Stomach (tissue), 9 donors: Measurements from ENCODE around the gene CALN1. TPM values are rescaled to one million over a fixed set of nuclear protein-coding genes. Genes with fewer than 3 reads are reported as not detected.

Experiments used
- DNase-seq, 2 donors: peaks; one replicate each; pipeline versions ENCODE4 v3.0.0 to v3.0.0-alpha.2; 2013 to 2019
- H3K27ac ChIP-seq, 5 donors: fragments of 200-600 bp in 4 of 5; sonication (generic) in 4 of 5; one replicate each; pipeline ENCODE4 v1.5.1; 2013 to 2019; ENCODE audit warnings: mild to moderate bottlenecking in 1 of 5, moderate library complexity in 1 of 5
- H3K27me3 ChIP-seq, 3 donors: fragments of 200-600 bp; sonication (generic); one replicate each; pipeline ENCODE4 v1.5.1; 2017 to 2019; ENCODE audit warnings: mixed run types in 1 of 3
- H3K36me3 ChIP-seq, 4 donors: fragments of 200-600 bp; sonication (generic); 1 replicate in 3 of 4; 2 replicates in 1 of 4; pipeline ENCODE4 v1.5.1; 2016 to 2019
- H3K4me1 ChIP-seq, 4 donors: fragments of 200-600 bp; sonication (generic); one replicate each; pipeline ENCODE4 v1.5.1; 2016 to 2019
- H3K4me3 ChIP-seq, 4 donors: fragments of 200-600 bp; sonication (generic) in 3 of 4; one replicate each; pipeline ENCODE4 v1.5.1; 2016 to 2019; ENCODE audit warnings: mild to moderate bottlenecking in 1 of 4
- H3K9me3 ChIP-seq, 4 donors: fragments of 200-600 bp; sonication (generic); one replicate each; pipeline ENCODE4 v1.5.1; 2016 to 2019
- CTCF ChIP-seq, 7 experiments: fragments of 450-650 bp in 4 of 7; fragments of 200-600 bp in 3 of 7; sonication (generic) in 3 of 7; IDR thresholded peaks; one replicate each; pipeline ENCODE4 v1.5.1; 2016 to 2019; ENCODE audit warnings: antibody characterized with exemption in 7 of 7, control low read depth in 2 of 7, mild to moderate bottlenecking in 1 of 7
- EP300 ChIP-seq: sonication (generic); formaldehyde crosslinking; IDR thresholded peaks from one replicate; pipeline ENCODE4 v1.6.1; 2017; ENCODE audit warnings: antibody characterized with exemption
- POLR2A ChIP-seq, 4 donors: fragments of 450-650 bp; IDR thresholded peaks; one replicate each; pipeline ENCODE4 v1.6.1; 2016; ENCODE audit warnings: antibody characterized with exemption in 4 of 4, control low read depth in 2 of 4, mild to moderate bottlenecking in 1 of 4, moderate library complexity in 1 of 4
- POLR2AphosphoS5 ChIP-seq, 3 donors: sonication (generic); formaldehyde crosslinking; IDR thresholded peaks; one replicate each; pipeline ENCODE4 v1.6.1; 2016; ENCODE audit warnings: antibody characterized with exemption in 3 of 3
- WGBS, 5 donors: extraction: QIAGEN DNeasy Blood & Tissue Kit in 3 of 5; methylation state at CpG; one replicate each; pipeline versions ENCODE4 v1.1.5 to v1.1.7; 2013 to 2018; 5-methylcytosine and 5-hydroxymethylcytosine counted together
- intact Hi-C: fragments of 100-400 bp; cut with DNase I; formaldehyde crosslinking; loops from one replicate; pipeline ENCODE4 v1.15.1; 2023; ENCODE audit warnings: low total_unique reads
- polyA plus RNA-seq, 3 donors: library from polyadenylated mRNA; stranded (reverse); fragments of 200-250 nt; gene quantifications; one replicate each; pipeline ENCODE4 v1.2.3, GENCODE V29; 2013
- total RNA-seq, 5 donors: library from RNA; depleted of rRNA; stranded (reverse); fragments of >200 nt; gene quantifications; one replicate each; pipeline versions ENCODE4 v1.1.0 to v1.2.3, GENCODE V29; 2014 to 2016
- donor health status: healthy with polysubstance abuse.
- donor health status: Bipolar disorder and iron deficiency.
- donor health status: healthy.

The CALN1 gene
- total and polyA plus RNA-seq, 8 donors: under 0.01 to 51.9 (median 0.37) TPM; not detected in 5

GRCh38 chr7:71900556-71900955 lies 511.6 kb downstream of the CALN1 start:
- no peak overlapping the region for H3K4me3 ChIP-seq
- peaks cover 0 to 3% (median 0%) of the 10 kb centered on the region in 4 donors for H3K9me3 ChIP-seq
- WGBS, 5 donors: 60 to 77% (median 68%) methylated on average over 3 of the region's 3 CpGs
- H3K27ac ChIP-seq: no peak overlapping the region
- no peak for TF ChIP-seq POLR2AphosphoS5 (IDR thresholded peaks at IDR 0.05)
- no peak for TF ChIP-seq CTCF (IDR thresholded peaks at IDR 0.05)
- no peak for TF ChIP-seq POLR2A (IDR thresholded peaks at IDR 0.05)
- no peak for TF ChIP-seq EP300
- H3K36me3 ChIP-seq: no peaks in the 10 kb centered on the region
- no peaks in the 10 kb centered on the region for H3K27me3 ChIP-seq
- no peaks in the 10 kb centered on the region for H3K4me1 ChIP-seq
- no peak for DNase-seq
- intact Hi-C loops: no loop called here

- WGBS, 5 donors: 58 to 67% (median 63%) methylated on average over 2 of the region's 2 CpGs
- Histone ChIP-seq H3K4me1 (no peaks in the 10 kb centered on the region), H3K27me3 (no peaks in the 10 kb centered on the region), H3K9me3 (peaks cover 0 to 6% (median 0%) of the 10 kb centered on the region in 4 donors), H3K4me3 (no peak overlapping the region), H3K36me3 (no peaks in the 10 kb centered on the region), H3K27ac (no peak overlapping the region)
- TF ChIP-seq CTCF (IDR thresholded peaks at IDR 0.05) (no peak), POLR2AphosphoS5 (IDR thresholded peaks at IDR 0.05) (no peak), POLR2A (IDR thresholded peaks at IDR 0.05) (no peak), EP300 (no peak)
- intact Hi-C loops: no loop called here
- DNase-seq: no peak
These were observed 515.6 kb downstream of the CALN1 start for GRCh38 chr7:71896535-71896934.

GRCh38 chr7:71886046-71886445 lies 526.1 kb downstream of the CALN1 start:
- peaks cover 0 to 48% (median 22%) of the 10 kb centered on the region in 4 donors for H3K9me3 ChIP-seq
- WGBS, 5 donors: 37 to 48% (median 41%) methylated on average over 7 of the region's 7 CpGs

GRCh38 chr7:71885487-71885886 lies 526.7 kb downstream of the CALN1 start:
- H3K9me3 ChIP-seq: peaks cover 0 to 52% (median 24%) of the 10 kb centered on the region in 4 donors
- no peaks in the 10 kb centered on the region for H3K27me3 ChIP-seq
- TF ChIP-seq POLR2AphosphoS5 (IDR thresholded peaks at IDR 0.05) (no peak), EP300 (no peak), CTCF (IDR thresholded peaks at IDR 0.05) (no peak)
- 51 to 64% (median 62%) methylated on average over 5 of the region's 5 CpGs for WGBS, 5 donors
- H3K27ac ChIP-seq: no peak overlapping the region
- H3K36me3 ChIP-seq: no peaks in the 10 kb centered on the region
- no peak for DNase-seq
- intact Hi-C loops: no loop called here
- H3K4me3 ChIP-seq: no peak overlapping the region
- H3K4me1 ChIP-seq: no peaks in the 10 kb centered on the region

More at GRCh38 chr7:71886046-71886445, 526.1 kb downstream of the CALN1 start:
- TF ChIP-seq CTCF (IDR thresholded peaks at IDR 0.05) (no peak), POLR2A (IDR thresholded peaks at IDR 0.05) (no peak), EP300 (no peak), POLR2AphosphoS5 (IDR thresholded peaks at IDR 0.05) (no peak)
- no peaks in the 10 kb centered on the region for H3K36me3 ChIP-seq
- no peaks in the 10 kb centered on the region for H3K27me3 ChIP-seq
- no peak for DNase-seq
- H3K4me1 ChIP-seq: no peaks in the 10 kb centered on the region
- no peak overlapping the region for H3K4me3 ChIP-seq
- no peak overlapping the region for H3K27ac ChIP-seq
- intact Hi-C loops: no loop called here
